HG03280 (cell line): ENCODE results near the gene WDR6.

ENCODE experiments used
- ATAC-seq: cut with Tn5 transposase; IDR thresholded peaks from one replicate; pipeline ENCODE4 v1.9.1; 2021; ENCODE audit warnings: mild to moderate bottlenecking, moderate library complexity; ENCODE audit not compliant: unreplicated experiment

Gene WDR6

GRCh38 chr3:49027634-49028033 is 20.4 kb downstream of the WDR6 start:
- ATAC-seq: no peak

- no peak for ATAC-seq
Measured at GRCh38 chr3:49028298-49028672, 21.1 kb downstream of the WDR6 start.

GRCh38 chr3:49028673-49029562 is 21.7 kb downstream of the WDR6 start, which contains the start of gene IMPDH2:
TSS of gene IMPDH2 (minus strand) at chr3:49029398. CDS start at chr3:49029350, 48 bp downstream.
- ATAC-seq: peak; percentile 92

- no peak for ATAC-seq
Measured at GRCh38 chr3:49029563-49029884, 22.3 kb downstream of the WDR6 start.

- ATAC-seq: no peak
Measured at GRCh38 chr3:49030321-49030720, 23.1 kb downstream of the WDR6 start.

- no peak for ATAC-seq
Measured at GRCh38 chr3:49032646-49033304, 25.6 kb downstream of the WDR6 start.

GRCh38 chr3:49034650-49035049 is 27.5 kb downstream of the WDR6 start:
- no peak for ATAC-seq

GRCh38 chr3:49035281-49035680 is 28.1 kb downstream of the WDR6 start:
- ATAC-seq: no peak

GRCh38 chr3:49053543-49053942 is 46.4 kb downstream of the WDR6 start:
- ATAC-seq: no peak

- no peak for ATAC-seq
Measured at GRCh38 chr3:49054344-49054862, 47.2 kb downstream of the WDR6 start.

- ATAC-seq: no peak
Measured at GRCh38 chr3:49057268-49057667, 50.1 kb downstream of the WDR6 start.

- ATAC-seq: no peak
Measured at GRCh38 chr3:49058011-49058410, 50.8 kb downstream of the WDR6 start.
